Measurements from ENCODE around the gene GRM3.

GRM3 gene

DNA sequence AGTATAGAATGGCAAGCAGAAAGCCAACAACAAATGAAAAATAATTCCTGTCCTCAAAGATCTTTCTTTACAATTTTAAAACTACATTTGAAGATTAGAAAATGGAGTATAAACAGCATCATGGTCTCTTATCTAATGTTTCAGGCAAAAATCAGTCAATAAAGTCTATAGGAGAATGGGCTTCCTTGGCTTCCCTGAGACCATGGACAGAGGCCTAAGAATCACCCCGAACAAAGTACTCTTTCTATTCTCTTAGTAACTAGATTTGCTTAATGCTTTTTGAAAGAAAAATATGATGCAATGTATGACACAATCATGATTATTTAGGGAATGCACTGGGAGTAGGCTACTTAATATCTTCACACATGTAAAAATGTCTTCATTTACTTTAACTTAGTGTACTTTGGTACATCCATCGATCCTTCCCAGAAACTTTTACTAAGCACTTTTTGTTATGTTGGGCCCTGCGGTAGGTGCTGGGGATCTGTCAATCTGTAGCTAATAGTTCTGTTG is 17.3 kb downstream of the GRM3 start:
- TF ChIP-seq POLR2A (IDR thresholded peaks at IDR 0.05; ENCODE audit: low read length) (no peak), GATA1 (IDR thresholded peaks at IDR 0.05; ENCODE audit: low read depth, low read length) (no peak)

DNA sequence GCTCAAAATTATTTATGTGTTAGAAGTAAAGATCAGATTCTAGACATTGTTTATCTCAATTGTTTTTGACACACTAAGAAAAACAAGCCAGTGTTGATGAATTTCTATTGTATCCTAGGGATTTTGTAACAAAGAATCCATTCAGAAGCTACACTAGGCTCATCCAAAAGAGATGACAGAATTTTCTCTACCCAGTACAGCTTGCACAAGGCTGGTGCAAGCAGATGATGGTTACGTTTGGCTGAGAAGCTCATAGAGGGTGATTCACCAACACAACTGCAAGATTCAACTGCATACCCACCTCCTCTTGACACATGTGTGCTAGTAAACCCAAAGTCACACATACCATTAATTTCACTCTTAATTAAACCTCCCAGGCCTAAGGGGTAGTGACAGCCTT is 20.8 kb downstream of the GRM3 start:
- DNase-seq: no peak

More for the DNA sequence above, 17.3 kb downstream of the GRM3 start:
- DNase-seq: no peak

DNA sequence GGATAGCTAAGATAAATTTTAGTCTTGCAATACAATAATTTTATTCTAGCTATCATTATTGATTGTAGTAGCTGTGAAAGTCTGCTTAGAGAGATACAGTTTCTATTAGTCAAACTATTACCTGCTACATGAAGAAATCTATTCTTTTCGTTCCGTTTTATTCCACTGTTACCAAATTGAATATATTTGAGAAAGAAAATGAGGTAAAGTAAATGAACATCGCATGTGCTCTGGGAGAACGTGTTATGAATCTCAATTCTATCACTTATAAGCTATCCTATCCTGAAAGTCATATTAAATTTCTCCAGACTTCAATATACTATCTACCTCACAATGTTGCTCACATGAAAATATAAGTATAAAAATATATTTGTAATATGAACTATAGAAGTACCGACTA is 21.3 kb downstream of the GRM3 start:
- DNase-seq: no peak
- no peak for TF ChIP-seq GATA1 (IDR thresholded peaks at IDR 0.05; ENCODE audit: low read depth, low read length)

More for the DNA sequence above, 20.8 kb downstream of the GRM3 start:
- TF ChIP-seq POLR2A (IDR thresholded peaks at IDR 0.05; ENCODE audit: low read length) (no peak), GATA1 (IDR thresholded peaks at IDR 0.05; ENCODE audit: low read depth, low read length) (no peak)

DNA sequence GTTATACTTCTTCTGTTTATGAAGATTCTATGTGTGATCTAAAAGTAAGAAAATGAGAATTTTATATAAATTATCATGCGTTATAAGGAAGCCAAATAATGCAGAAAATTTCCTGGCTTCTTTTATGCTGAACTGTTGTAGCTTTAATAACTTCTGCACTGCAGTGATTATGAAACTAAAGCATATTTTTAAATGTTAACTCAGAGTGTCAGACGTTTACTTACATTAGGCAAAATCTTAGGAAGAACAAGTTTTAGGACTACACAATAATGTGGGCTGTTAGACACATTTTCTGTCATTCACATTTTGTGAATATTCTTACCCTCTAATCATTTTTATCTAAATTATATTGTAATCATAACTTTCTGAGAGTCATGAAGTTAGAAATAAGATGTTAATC is 22.0 kb downstream of the GRM3 start:
- DNase-seq: no peak
- TF ChIP-seq GATA1 (IDR thresholded peaks at IDR 0.05; ENCODE audit: low read depth, low read length) (no peak), POLR2A (IDR thresholded peaks at IDR 0.05; ENCODE audit: low read length) (no peak)

DNA sequence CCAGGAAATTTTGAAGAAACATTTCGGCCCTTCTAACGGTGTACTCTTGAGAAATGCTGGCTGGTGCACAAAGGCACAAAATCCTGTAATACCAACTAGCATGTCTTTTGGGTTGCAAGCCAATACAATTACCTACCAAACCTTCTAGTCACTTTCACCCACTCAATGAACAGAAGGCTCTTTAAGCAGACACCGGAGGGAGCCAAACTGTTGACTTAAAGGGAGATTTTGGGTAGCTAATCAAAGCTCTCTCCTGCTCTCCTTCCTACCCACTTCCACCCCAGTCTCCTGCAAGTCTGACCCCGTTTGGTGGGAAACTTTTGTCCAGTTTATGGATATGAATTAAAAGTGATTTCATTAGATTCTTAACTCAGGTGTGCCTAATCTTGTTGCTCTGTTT is 24.0 kb downstream of the GRM3 start:
- no peak for TF ChIP-seq GATA1 (IDR thresholded peaks at IDR 0.05; ENCODE audit: low read depth, low read length)
- no peak for TF ChIP-seq POLR2A (IDR thresholded peaks at IDR 0.05; ENCODE audit: low read length)
- no peak for DNase-seq

DNA sequence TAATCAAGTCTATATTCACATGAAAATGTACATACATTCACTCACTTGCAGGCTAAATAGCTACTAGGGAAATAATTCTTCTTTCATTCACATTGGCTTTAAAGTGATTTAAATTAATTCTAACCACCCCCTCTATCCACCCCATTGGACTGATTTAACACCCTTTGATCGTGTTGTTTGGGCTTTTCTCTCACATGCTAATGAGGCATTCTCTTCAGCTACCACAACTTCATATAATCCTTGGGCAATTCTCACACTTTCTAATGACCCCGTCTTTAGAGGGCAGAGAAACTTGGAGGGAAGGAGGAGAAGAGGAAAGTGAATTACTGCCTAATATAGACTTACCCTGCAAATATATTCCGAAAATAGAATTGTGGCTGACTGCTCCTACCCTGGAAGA is 24.6 kb downstream of the GRM3 start:
- TF ChIP-seq POLR2A (IDR thresholded peaks at IDR 0.05; ENCODE audit: low read length) (no peak), GATA1 (IDR thresholded peaks at IDR 0.05; ENCODE audit: low read depth, low read length) (no peak)
- no peak for DNase-seq

DNA sequence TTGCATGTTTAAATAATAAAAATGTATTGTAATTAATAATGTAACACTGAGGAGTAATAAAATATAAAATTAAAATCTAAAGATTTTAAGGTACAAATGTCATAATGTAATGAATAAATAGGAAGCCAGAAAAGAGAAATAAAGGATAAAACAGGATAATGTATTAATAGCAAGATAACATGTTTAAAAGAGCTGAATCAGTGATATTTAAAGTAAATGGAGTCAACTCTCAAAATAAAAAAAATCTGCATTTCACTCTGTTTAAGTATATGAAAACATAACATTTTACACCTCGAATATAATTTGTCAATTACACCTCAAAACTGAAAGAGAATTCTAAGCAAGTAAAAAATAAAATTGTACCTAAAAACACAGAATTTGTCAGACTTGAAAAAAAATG is 44.1 kb downstream of the GRM3 start:
- DNase-seq: no peak
- TF ChIP-seq POLR2A (IDR thresholded peaks at IDR 0.05; ENCODE audit: low read length): no peak
- no peak for TF ChIP-seq GATA1 (IDR thresholded peaks at IDR 0.05; ENCODE audit: low read depth, low read length)

DNA sequence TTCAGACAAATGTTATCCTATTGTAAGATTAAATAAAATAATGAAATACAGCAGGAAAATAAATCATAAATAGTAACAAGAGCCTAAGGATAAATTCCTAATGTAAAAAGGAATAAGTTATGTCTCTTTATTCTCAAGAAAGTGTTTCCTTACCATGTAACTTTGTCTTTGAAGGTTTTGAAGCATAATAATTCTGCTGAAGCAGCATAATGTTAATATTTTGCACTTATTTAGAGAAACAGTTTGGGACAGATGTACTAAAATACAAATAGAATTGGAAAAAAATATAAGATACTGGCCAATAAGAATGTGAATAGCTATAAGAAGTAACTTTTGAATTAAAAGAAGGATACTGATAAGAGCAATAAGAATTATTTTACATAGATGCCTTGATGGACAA is 45.7 kb downstream of the GRM3 start:
- DNase-seq: no peak
- TF ChIP-seq POLR2A (IDR thresholded peaks at IDR 0.05; ENCODE audit: low read length): no peak
- no peak for TF ChIP-seq GATA1 (IDR thresholded peaks at IDR 0.05; ENCODE audit: low read depth, low read length)

DNA sequence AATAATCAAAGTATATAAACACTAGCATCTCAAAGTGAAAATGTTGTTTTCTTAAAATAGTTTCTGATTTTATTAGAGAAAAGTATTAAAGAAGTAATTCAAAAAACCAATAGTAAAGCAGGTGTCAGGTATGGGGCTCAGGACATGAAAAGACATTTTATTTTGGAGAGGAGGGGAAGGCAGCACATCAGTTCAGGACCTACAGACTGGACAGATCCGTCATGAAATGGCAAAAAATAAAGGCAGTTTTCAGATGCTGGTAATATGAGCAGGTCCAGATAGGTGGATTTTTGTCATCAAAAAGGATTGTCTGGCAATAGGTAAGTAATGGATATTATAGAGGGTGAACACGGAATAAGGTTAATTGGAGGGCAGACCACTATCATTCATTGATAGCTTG is 49.0 kb downstream of the GRM3 start:
- TF ChIP-seq GATA1 (IDR thresholded peaks at IDR 0.05; ENCODE audit: low read depth, low read length) (no peak), POLR2A (IDR thresholded peaks at IDR 0.05; ENCODE audit: low read length) (no peak)

DNA sequence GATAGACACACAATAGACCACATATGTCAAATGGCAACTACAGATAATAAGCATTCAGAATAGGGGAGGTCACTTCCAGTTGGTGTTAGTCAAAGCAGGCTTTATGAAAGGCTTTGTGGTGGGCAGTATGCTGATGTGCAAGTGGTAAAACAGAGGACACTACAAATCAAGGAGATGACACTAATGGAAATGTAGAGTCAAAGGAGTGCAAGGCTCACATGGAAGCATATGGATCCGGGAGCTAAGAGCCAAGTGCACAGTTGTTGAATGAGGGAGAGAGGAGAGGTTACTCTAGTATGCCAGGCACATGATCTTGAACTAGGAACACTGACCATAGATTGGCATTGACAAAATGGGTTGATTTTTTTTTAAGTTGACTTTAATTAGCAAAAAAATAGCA is 62.7 kb downstream of the GRM3 start:
- DNase-seq: no peak
- TF ChIP-seq GATA1 (IDR thresholded peaks at IDR 0.05; ENCODE audit: low read depth, low read length): no peak
- TF ChIP-seq POLR2A (IDR thresholded peaks at IDR 0.05; ENCODE audit: low read length): no peak

More for the DNA sequence above, 49.0 kb downstream of the GRM3 start:
- no peak for DNase-seq

DNA sequence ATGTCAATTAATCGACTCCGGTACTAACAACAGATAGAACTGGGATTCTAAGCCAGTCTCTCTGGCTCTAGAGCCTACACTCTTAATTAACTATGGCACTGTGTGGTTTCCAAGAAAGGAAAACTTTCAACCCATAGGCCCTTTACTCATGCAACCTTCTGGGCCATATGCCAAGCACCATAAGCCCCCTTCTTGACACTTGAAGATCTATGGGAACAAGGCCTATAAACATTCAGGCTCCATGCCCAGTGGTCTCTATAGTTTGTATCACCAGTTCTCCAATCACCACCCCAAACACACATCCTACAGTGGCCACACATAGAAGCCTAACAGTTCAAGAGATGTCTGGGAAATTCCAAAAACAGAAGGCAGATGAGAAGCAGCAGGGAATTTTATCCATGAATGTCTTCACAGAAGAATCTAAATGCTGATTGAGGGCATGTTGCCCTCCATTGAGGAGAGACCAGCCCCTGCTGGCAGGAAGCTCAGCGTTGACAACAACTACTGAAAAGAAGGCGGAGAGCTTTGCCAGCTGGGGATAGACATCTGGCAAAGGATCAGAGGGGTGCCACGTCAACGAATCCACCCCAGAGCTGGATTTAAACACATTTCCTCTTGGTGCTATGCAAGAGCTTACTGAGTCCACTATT is 64.4 kb downstream of the GRM3 start:
- TF ChIP-seq GATA1 (IDR thresholded peaks at IDR 0.05; ENCODE audit: low read depth, low read length): no peak
- no peak for TF ChIP-seq POLR2A (IDR thresholded peaks at IDR 0.05; ENCODE audit: low read length)
- no peak for DNase-seq

DNA sequence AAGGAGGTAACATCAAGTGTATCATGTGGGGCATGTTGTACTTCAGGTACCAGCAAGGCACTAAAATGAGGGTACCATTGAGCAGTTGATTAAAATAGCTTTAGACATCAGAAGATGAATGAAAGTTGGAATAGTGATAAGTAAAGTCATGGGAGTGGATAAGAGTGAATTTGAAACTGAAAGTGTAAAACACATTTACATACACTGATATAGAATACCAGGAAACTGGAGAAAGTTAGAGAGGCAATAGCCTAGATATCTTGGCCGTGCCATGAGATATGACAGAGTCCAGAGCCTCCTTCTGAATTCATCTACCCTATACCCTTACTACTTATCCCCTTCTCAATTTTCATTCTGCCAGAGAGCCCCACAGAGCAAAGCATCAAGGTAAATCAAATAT is 76.6 kb downstream of the GRM3 start:
- TF ChIP-seq POLR2A (IDR thresholded peaks at IDR 0.05; ENCODE audit: low read length): no peak
- DNase-seq: no peak

DNA sequence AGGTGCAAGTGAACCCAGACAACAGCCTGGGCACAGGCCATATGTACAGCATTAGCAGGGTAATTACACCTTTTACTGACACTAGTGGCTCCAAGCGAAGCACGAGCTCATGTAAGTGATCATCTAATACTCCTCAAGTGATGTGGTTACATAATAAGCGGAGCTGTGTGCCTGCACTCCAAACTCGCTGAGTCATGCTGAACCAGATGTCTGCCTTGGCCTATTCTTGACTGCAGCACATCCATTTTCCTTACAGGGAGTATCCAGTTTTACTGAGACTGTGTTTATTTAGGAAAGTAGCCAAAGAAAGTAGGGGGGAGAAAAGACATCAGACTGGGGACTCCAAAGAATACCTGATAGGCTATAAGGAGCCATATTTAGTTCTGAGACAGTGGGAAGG is 90.1 kb downstream of the GRM3 start:
- DNase-seq: peak; percentile 3 to 8
- TF ChIP-seq GATA1 (IDR thresholded peaks at IDR 0.05; ENCODE audit: low read depth, low read length) (no peak), POLR2A (IDR thresholded peaks at IDR 0.05; ENCODE audit: low read length) (no peak)

DNA sequence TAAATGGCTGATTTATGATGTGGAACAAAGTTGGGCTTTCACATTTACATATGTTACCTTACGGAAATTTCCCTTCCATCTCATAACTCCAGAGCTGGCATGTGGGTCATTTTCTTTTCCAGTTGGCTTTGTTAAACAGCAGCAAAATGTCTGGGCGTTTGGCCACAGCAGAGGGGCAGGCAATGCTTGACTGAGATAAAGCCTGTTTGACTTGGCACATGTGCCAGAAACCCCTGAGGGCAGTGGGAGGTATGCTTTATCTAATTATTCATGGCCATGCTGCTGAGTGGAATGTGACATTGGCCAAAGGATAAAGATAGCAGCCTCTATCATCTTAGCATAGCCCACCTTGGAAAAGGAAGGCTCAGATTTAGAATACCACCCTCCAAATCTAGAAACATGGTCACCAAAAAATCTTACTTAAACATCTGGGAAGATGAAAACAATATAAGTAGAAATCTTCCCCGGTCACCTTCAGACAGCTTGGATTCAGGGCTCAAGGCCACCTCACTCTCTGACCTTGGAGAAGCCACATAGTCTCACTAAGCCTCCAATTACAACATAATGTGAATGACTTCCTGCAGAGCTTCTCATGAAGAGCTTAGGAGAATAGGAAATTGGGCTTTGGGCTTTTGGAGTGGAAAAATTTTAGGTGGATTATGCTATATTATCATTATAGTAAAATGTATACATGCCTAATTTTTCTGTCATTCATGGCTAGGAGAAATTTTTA is 101.5 kb downstream of the GRM3 start:
- TF ChIP-seq POLR2A (IDR thresholded peaks at IDR 0.05; ENCODE audit: low read length): no peak
- TF ChIP-seq GATA1 (IDR thresholded peaks at IDR 0.05; ENCODE audit: low read depth, low read length): no peak
- DNase-seq: no peak

DNA sequence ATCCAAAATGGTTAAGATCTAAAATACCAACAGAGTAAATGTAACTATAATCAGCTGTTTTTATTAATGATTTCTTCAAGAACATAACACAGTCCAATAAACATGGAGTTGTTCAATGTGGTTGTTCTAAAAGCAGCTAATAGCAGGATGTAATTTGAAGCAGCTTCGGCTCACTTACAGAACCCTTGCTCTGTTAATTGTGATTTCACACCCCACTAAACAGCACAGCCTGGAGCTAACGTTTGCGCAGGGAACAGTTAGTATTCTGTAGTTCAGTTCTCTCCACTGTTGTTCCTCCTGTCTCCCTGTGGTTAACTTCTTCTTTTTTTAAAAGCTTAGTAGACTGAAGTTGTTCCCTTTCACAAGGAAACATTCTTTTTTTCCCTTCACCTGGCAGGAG is 104.0 kb downstream of the GRM3 start:
- no peak for DNase-seq
- TF ChIP-seq POLR2A (IDR thresholded peaks at IDR 0.05; ENCODE audit: low read length) (no peak), GATA1 (IDR thresholded peaks at IDR 0.05; ENCODE audit: low read depth, low read length) (no peak)
